GM23248 (cell line): Measurements from ENCODE around the gene GPR55. TPM values are rescaled to one million over a fixed set of nuclear protein-coding genes. Genes with fewer than 3 reads are reported as not detected.

ENCODE experiments used
- DNase-seq: peaks from one replicate; pipeline ENCODE4 v3.0.0-alpha.2; 2015
- H2AFZ ChIP-seq: fragments of 200-600 bp; sonication (generic); 2 replicates; pipeline ENCODE4 v1.6.1; 2016; ENCODE audit warnings: antibody characterized with exemption
- H3F3A ChIP-seq: fragments of 200-600 bp; sonication (generic); 2 replicates; pipeline ENCODE4 v1.6.1; 2016; ENCODE audit warnings: mild to moderate bottlenecking, antibody characterized with exemption, mixed run types; ENCODE audit not compliant: insufficient read depth
- H3K27ac ChIP-seq: fragments of 200-600 bp; sonication (generic); 2 replicates; pipeline ENCODE4 v1.5.1; 2016; ENCODE audit warnings: mild to moderate bottlenecking
- H3K27me3 ChIP-seq: fragments of 200-600 bp; sonication (generic); replicated peaks from 2 replicates; pipeline ENCODE4 v1.6.1; 2016; ENCODE audit warnings: mild to moderate bottlenecking; ENCODE audit not compliant: insufficient read depth
- H3K36me3 ChIP-seq: fragments of 200-600 bp; sonication (generic); 2 replicates; pipeline ENCODE4 v1.6.1; 2016; ENCODE audit warnings: low read depth, mild to moderate bottlenecking
- H3K4me1 ChIP-seq: fragments of 200-600 bp; sonication (generic); 2 replicates; pipeline ENCODE4 v1.6.1; 2016; ENCODE audit warnings: mild to moderate bottlenecking; ENCODE audit not compliant: insufficient read depth
- H3K4me2 ChIP-seq: fragments of 200-600 bp; sonication (generic); one replicate; pipeline ENCODE4 v1.6.1; 2016; ENCODE audit warnings: mild to moderate bottlenecking; ENCODE audit not compliant: unreplicated experiment
- H3K4me3 ChIP-seq: fragments of 200-600 bp; sonication (generic); 2 replicates; pipeline ENCODE4 v1.5.1; 2016; ENCODE audit warnings: mild to moderate bottlenecking
- H3K79me2 ChIP-seq: fragments of 200-600 bp; sonication (generic); 2 replicates; pipeline ENCODE4 v1.6.1; 2016; ENCODE audit warnings: mild to moderate bottlenecking; ENCODE audit not compliant: insufficient read depth
- H3K9ac ChIP-seq: fragments of 200-600 bp; sonication (generic); 2 replicates; pipeline ENCODE4 v1.6.1; 2016; ENCODE audit warnings: mild to moderate bottlenecking
- H3K9me2 ChIP-seq: fragments of 200-600 bp; sonication (generic); 2 replicates; pipeline ENCODE4 v1.6.1; 2016; ENCODE audit warnings: mixed run types, mild to moderate bottlenecking, moderate library complexity; ENCODE audit not compliant: insufficient read depth
- H3K9me3 ChIP-seq: fragments of 200-600 bp; sonication (generic); one replicate; pipeline ENCODE4 v1.6.1; 2017; ENCODE audit warnings: low read depth
- H4K20me1 ChIP-seq: fragments of 200-600 bp; sonication (generic); 2 replicates; pipeline ENCODE4 v1.6.0; 2016; ENCODE audit not compliant: insufficient read depth
- EZH2 ChIP-seq: fragments of 200-600 bp; sonication (generic); IDR thresholded peaks from 2 replicates; pipeline ENCODE4 v1.6.1; 2018; ENCODE audit warnings: antibody characterized with exemption, mild to moderate bottlenecking; ENCODE audit not compliant: insufficient read depth, poor library complexity, severe bottlenecking
- EZH2phosphoT487 ChIP-seq: fragments of 200-600 bp; sonication (generic); IDR thresholded peaks from 2 replicates; pipeline ENCODE4 v1.6.1; 2018; ENCODE audit warnings: antibody characterized with exemption, moderate library complexity, mild to moderate bottlenecking, low read depth; ENCODE audit not compliant: insufficient read depth
- WGBS, 2 experiments: methylation state at CpG; one replicate each; pipeline ENCODE4 v1.1.6; 2015 to 2017; ENCODE audit warnings: low lambda C conversion rate in 2 of 2, low coverage in 1 of 2; ENCODE audit errors: missing lambda C conversion rate in 2 of 2; 5-methylcytosine and 5-hydroxymethylcytosine counted together
- in situ Hi-C: fragments of 300-500 bp; cut with MboI; formaldehyde crosslinking; loops from 2 replicates; pipeline ENCODE4 v1.15.0; 2020
- polyA plus RNA-seq: library from polyadenylated mRNA; unstranded; fragments of >200 nt; fragmentation: Nextera tagmentation; extraction: Ambion mirVana; gene quantifications from 2 replicates; pipeline ENCODE4 v1.2.1, GENCODE V29; 2016
- total RNA-seq: library from RNA; depleted of rRNA; stranded (reverse); fragments of >200 nt; shearing (Covaris generic); gene quantifications from 2 replicates; pipeline ENCODE4 v1.2.3, GENCODE V29; 2014

The GPR55 gene
- total and polyA plus RNA-seq, 2 experiments from 2014 or later: 0.20 TPM; not detected in 1

- TF ChIP-seq EZH2phosphoT487: no peak
- no peak for TF ChIP-seq EZH2
- no peak for DNase-seq
- H3K79me2 ChIP-seq: no peaks in the 10 kb centered on the region
- no peak overlapping the region for H2AFZ ChIP-seq
- peaks cover 9% of the 10 kb centered on the region; the same call in 1 of the 2 replicates for H3K4me1 ChIP-seq
- H3K4me2 ChIP-seq: no peak overlapping the region
- H3K9ac ChIP-seq: no peak overlapping the region
- no peaks in the 10 kb centered on the region for H3F3A ChIP-seq
- H3K27me3 ChIP-seq: 0 out of 2 replicates have a peak, but pooled peaks cover 5% of the 10 kb centered on the region
- H3K27ac ChIP-seq: no peak overlapping the region
- H3K9me2 ChIP-seq: no peaks in the 10 kb centered on the region
- H3K36me3 ChIP-seq: no peaks in the 10 kb centered on the region
- 90 to 92% methylated on average over 18 of the region's 18 CpGs for WGBS, 2 experiments
- H3K9me3 ChIP-seq: no peaks in the 10 kb centered on the region
- no peak overlapping the region for H3K4me3 ChIP-seq
- H4K20me1 ChIP-seq: no peaks in the 10 kb centered on the region
- in situ Hi-C loops: no loop called here
These were observed 15.0 kb downstream of the GPR55 start for GRCh38 chr2:230909841-230910545.

- no peaks in the 10 kb centered on the region for H3K27me3 ChIP-seq
- H3F3A ChIP-seq: no peaks in the 10 kb centered on the region
- WGBS, 2 experiments: 29 to 36% methylated on average over 9 to 10 of the region's 10 CpGs
- H2AFZ ChIP-seq: peak overlapping the region; percentile 69
- no peak overlapping the region for H3K27ac ChIP-seq
- H3K79me2 ChIP-seq: no peaks in the 10 kb centered on the region
- peak overlapping the region; percentile 46 for H3K4me2 ChIP-seq
- in situ Hi-C loops: no loop called here
- DNase-seq: peak; percentile 94
- no peaks in the 10 kb centered on the region for H3K9me3 ChIP-seq
- no peaks in the 10 kb centered on the region for H4K20me1 ChIP-seq
- H3K9me2 ChIP-seq: no peaks in the 10 kb centered on the region
- no peak overlapping the region for H3K4me3 ChIP-seq
- peaks cover 9% of the 10 kb centered on the region; the same call in 1 of the 2 replicates for H3K4me1 ChIP-seq
- TF ChIP-seq EZH2: no peak
- no peak overlapping the region for H3K9ac ChIP-seq
- H3K36me3 ChIP-seq: no peaks in the 10 kb centered on the region
These were observed 16.3 kb downstream of the GPR55 start for GRCh38 chr2:230908595-230909191.

GRCh38 chr2:230908092-230908594, 16.9 kb downstream of the GPR55 start:
- H3K27ac ChIP-seq: no peak overlapping the region
- 90 to 100% methylated on average over 3 to 6 of the region's 6 CpGs for WGBS, 2 experiments

GRCh38 chr2:230907361-230908091, 17.5 kb downstream of the GPR55 start:
- TF ChIP-seq EZH2 (no peak), EZH2phosphoT487 (no peak)
- H3K27me3 ChIP-seq: no peaks in the 10 kb centered on the region
- H3F3A ChIP-seq: no peaks in the 10 kb centered on the region
- no peak overlapping the region for H3K9ac ChIP-seq
- no peaks in the 10 kb centered on the region for H3K9me3 ChIP-seq
- H3K4me1 ChIP-seq: peaks cover 9% of the 10 kb centered on the region; the same call in 1 of the 2 replicates
- H3K36me3 ChIP-seq: no peaks in the 10 kb centered on the region
- H3K79me2 ChIP-seq: no peaks in the 10 kb centered on the region
- no peak for DNase-seq
- in situ Hi-C loops: no loop called here
- no peak overlapping the region for H3K4me3 ChIP-seq
- H3K9me2 ChIP-seq: no peaks in the 10 kb centered on the region
- WGBS, 2 experiments: 89 to 93% methylated on average over 16 of the region's 16 CpGs
- H3K4me2 ChIP-seq: no peak overlapping the region
- no peak overlapping the region for H2AFZ ChIP-seq
- no peaks in the 10 kb centered on the region for H4K20me1 ChIP-seq
- H3K27ac ChIP-seq: no peak overlapping the region

More at GRCh38 chr2:230908092-230908594, 16.9 kb downstream of the GPR55 start:
- peak overlapping the region; percentile 46 for H3K4me2 ChIP-seq
- no peak for DNase-seq
- H3F3A ChIP-seq: no peaks in the 10 kb centered on the region
- H3K79me2 ChIP-seq: no peaks in the 10 kb centered on the region
- H4K20me1 ChIP-seq: no peaks in the 10 kb centered on the region
- H3K9ac ChIP-seq: no peak overlapping the region
- in situ Hi-C loops: no loop called here
- H3K9me2 ChIP-seq: no peaks in the 10 kb centered on the region
- TF ChIP-seq EZH2phosphoT487: no peak
- TF ChIP-seq EZH2: no peak
- no peaks in the 10 kb centered on the region for H3K36me3 ChIP-seq
- H3K27me3 ChIP-seq: no peaks in the 10 kb centered on the region
- peak overlapping the region; percentile 69 for H2AFZ ChIP-seq
- H3K9me3 ChIP-seq: no peaks in the 10 kb centered on the region
- peaks cover 9% of the 10 kb centered on the region; the same call in 1 of the 2 replicates for H3K4me1 ChIP-seq
- H3K4me3 ChIP-seq: no peak overlapping the region
